NCI-H345 treated with DMSO at 0.1 percent for 48 hours (cell line): ENCODE results near the gene CMTM7.
A peak's percentile ranks its signal among the peaks of the same experiment; 100 is the strongest.
"Not testable (repeated sequence)": the region's sequence is repeated elsewhere in the genome, so short reads cannot be mapped to it uniquely, and the experiment has no call there.

ENCODE experiments used
- DNase-seq: peaks from one replicate; lab custom pipeline; 2025; ENCODE audit not compliant: unreplicated experiment; lab: John Stamatoyannopoulos, UW

CMTM7 gene

GRCh38 chr3:32456429-32457130, 64.9 kb downstream of the CMTM7 start:
- DNase-seq = no peak

- no peak for DNase-seq
Measured at GRCh38 chr3:32457971-32458471, 66.4 kb downstream of the CMTM7 start.

GRCh38 chr3:32459450-32459849, 67.8 kb downstream of the CMTM7 start:
- no peak for DNase-seq

GRCh38 chr3:32460031-32460749, 68.5 kb downstream of the CMTM7 start:
- peak; percentile 80 for DNase-seq

- not testable (repeated sequence) for DNase-seq
Measured at GRCh38 chr3:32460817-32461496, 69.3 kb downstream of the CMTM7 start.

DNA sequence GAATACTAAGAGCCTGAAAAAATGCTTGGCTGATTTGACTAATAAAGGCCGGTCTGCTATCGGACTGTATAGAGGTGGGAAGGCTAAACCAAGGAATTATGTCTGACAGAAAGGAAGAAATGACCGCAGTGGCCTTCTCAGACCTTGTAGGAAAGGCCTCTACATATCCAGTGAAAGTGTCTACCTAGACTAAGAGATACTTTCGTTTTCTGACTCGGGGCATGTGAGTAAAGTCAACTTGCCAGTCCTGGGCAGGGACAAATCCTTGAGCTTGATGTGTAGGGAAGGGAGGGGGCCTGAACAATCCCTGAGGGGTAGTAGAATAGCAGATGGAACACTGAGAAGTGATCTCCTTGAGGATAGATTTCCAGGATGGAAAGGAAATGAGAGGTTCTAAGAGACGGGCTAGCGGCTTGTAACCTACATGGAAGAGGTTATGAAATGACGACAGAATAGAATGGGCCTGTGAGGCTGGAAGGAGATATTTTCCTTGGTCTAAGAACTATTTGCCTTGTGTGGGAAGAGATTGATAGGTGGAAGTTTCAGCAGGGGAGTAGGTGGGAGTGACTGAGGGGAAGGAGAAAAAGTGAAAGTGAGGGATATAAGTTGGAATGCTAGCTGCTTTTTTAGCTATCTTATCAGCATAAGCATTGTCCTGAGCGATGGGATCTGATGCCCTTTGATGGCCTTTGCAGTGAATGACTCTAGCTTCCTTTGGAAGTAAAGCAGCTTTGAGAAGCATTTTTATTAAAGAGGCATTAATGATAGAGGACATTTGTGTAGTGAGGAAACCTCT, 70.7 kb downstream of the CMTM7 start:
- not testable (repeated sequence) for DNase-seq

GRCh38 chr3:32463415-32463814, 71.8 kb downstream of the CMTM7 start:
- DNase-seq = not testable (repeated sequence)

DNA sequence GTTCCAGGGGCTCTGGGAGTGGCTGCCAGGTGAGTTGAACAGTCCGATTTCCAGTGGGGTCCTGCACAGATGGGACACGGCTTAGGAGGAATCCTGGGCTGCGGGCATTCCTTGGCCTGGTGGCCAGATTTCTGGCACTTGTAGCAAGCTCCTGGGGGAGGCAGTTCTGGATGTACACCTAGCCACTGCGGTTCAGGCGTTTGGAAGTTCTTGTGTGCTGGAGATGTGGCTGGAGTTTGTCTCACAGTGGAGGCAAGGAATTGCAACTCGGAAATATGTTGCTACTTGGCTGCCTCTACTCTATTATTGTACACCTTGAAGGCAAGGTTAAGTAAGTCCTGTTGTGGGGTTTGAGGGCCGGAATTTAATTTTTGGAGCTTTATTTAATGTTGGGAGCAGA, 73.1 kb downstream of the CMTM7 start:
- DNase-seq = not testable (repeated sequence)

GRCh38 chr3:32466808-32467207, 75.2 kb downstream of the CMTM7 start:
- DNase-seq = not testable (repeated sequence)

GRCh38 chr3:32467333-32468070, 75.8 kb downstream of the CMTM7 start:
- DNase-seq = peak; percentile 37

- DNase-seq = no peak
Measured at GRCh38 chr3:32469151-32469874, 77.7 kb downstream of the CMTM7 start.

GRCh38 chr3:32470362-32470761, 78.7 kb downstream of the CMTM7 start:
- DNase-seq = no peak

DNA sequence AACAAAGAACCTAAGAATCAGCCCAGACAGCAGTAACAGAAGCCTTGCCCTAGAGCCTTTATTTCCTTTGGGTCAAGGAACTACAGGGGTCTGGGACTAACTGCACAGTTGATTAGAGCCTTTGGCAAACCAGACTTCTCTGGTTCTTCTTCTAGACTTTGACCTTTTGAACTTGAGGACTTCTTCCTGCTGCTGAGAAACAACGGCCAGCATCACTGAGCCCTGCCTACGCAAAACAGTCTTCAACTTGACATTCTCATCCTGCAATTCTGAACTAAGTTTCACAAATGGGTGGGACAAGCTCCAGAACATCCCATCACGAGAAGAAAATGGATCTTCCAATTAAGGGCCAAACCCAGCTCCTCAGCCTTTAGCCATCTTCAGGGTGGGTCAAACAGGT, 79.6 kb downstream of the CMTM7 start:
- no peak for DNase-seq

DNA sequence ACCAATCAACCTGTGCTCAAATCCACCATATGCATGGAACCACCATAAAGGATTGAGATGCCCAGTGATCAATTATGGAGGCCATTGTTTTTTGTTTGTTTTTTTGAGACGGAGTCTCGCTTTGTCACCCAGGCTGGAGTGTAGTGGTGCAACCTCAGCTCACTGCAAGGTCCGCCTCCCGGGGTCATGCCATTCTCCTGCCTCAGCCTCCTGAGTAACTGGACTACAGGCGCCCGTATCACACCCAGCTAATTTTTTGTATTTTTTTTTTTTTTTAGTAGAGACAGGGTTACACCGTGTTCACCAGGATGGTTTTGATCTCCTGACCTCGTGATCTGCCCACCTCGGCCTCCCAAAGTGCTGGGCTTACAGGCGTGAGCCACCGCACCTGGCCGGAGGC, 80.5 kb downstream of the CMTM7 start:
- not testable (repeated sequence) for DNase-seq

- DNase-seq = no peak
Measured at GRCh38 chr3:32474201-32474600, 82.5 kb downstream of the CMTM7 start.

DNA sequence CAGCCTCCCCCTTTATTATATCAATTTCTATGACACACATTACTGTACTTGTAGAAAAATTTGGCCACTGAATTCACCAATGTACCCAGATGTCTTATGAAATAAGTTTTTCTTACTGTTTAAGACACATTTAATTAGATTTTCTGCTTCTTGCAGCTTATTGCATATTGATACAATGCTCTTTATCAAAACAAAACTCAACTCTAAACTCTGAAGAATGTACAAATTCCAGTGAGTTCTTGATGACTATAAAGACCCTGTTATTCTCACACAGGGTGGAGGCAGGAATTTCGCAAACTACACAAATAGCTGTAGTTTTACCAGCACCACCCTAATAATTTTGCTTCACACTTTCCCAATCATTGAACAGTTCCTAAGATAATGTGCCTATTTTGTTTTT, 89.0 kb downstream of the CMTM7 start:
- no peak for DNase-seq

- DNase-seq = no peak
Measured at GRCh38 chr3:32481791-32482631, 90.4 kb downstream of the CMTM7 start.

- DNase-seq = no peak
Measured at GRCh38 chr3:32482693-32483092, 91.0 kb downstream of the CMTM7 start.

GRCh38 chr3:32483772-32484171, 92.1 kb downstream of the CMTM7 start:
- no peak for DNase-seq
